ENCODE results near the gene ASGR2.

GRCh38 chr17:7063518-7064094 lies 51.0 kb downstream of the ASGR2 start:
- no peak for TF ChIP-seq POLR2A (IDR thresholded peaks at IDR 0.05)
- no peak for TF ChIP-seq CTCF (IDR thresholded peaks at IDR 0.05)

All from Peyer's patch (tissue), 4 donors.